ENCODE measurements around the gene SMC3.
"Not testable (repeated sequence)": the region's sequence is repeated elsewhere in the genome, so short reads cannot be mapped to it uniquely, and the experiment has no call there.

SMC3 gene

GRCh38 chr10:110567201-110568054 is at the start of gene SMC3:
Gene SMC3 (plus strand): TSS chr10:110567695. CDS start chr10:110567817, 122 bp downstream.
- DNase-seq (ENCODE audit: low read depth in 4 of 4, low spot score in 1 of 4), result peak; percentile 80 to 87 (median 82)

DNA sequence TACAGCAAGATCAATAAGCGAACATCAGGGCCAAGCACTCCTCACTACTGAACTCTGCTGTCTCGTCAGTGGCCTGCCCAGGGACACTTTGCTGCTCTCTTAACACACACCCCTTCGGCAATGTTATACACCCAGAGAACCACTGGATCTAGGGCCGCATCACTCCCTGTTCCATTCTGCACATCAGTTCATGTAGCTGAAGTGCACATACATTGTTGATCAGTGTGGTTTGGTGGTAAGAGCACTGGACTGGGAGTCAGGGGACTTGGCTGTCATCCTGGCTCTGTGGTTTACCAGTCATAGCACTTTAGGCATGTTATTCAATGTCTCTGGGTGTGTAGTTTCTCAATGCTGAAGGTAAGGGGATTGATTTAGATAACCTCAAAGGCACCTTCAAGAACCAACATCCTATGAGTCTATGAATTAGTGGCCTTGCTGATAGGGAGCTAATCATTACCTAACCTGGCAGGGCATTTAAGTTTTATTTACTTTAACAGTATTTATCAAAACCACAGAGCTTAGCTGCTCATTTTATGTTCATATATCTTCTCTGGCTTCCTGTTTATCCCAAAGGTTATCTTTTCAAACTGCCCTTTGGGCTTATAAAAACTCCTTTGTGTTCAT is 45.0 kb upstream of the SMC3 start:
- DNase-seq (ENCODE audit: low read depth in 4 of 4, low spot score in 1 of 4), result no peak

DNA sequence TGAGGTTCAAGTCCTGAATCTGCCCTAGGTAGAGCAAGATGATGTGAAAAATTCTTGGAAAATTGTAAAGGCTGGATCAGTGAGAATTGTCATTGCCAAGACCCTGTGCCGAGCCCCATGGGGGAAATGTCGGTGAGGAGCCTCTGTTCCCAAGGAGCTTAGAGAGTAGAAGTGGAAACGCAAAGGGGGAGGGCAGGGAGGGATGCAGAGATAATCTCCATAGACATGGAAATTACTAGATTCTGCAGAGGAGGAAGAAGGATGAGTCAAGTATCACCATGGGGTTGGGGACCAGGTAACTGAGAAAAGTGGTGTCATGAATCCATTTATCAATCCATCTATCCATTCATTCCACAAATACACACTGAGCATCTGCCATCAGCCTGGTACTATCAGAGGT is 43.8 kb upstream of the SMC3 start:
- no peak for DNase-seq (ENCODE audit: low read depth in 4 of 4, low spot score in 1 of 4)

GRCh38 chr10:110524179-110524858 is 43.2 kb upstream of the SMC3 start:
- DNase-seq (ENCODE audit: low read depth in 4 of 4, low spot score in 1 of 4), result no peak

DNA sequence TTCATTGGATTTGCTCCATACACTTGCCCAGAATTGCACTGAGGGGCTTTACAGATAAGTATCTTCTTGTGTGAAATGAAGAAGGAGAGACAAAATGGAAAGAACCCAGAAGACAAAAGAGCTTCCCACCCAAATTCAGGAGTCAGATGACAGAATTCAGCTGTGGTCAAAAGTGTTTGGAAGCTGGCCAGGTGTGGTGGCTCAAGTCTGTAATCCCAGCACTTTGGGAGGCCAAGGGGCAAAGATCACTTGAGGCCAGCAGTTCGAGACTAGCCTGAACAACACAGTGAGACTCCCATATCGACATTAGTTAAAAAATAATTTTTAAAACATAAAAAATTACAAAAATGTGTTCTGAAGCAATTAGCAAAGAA is 42.6 kb upstream of the SMC3 start:
- DNase-seq (ENCODE audit: low read depth in 4 of 4, low spot score in 1 of 4), result no peak

DNA sequence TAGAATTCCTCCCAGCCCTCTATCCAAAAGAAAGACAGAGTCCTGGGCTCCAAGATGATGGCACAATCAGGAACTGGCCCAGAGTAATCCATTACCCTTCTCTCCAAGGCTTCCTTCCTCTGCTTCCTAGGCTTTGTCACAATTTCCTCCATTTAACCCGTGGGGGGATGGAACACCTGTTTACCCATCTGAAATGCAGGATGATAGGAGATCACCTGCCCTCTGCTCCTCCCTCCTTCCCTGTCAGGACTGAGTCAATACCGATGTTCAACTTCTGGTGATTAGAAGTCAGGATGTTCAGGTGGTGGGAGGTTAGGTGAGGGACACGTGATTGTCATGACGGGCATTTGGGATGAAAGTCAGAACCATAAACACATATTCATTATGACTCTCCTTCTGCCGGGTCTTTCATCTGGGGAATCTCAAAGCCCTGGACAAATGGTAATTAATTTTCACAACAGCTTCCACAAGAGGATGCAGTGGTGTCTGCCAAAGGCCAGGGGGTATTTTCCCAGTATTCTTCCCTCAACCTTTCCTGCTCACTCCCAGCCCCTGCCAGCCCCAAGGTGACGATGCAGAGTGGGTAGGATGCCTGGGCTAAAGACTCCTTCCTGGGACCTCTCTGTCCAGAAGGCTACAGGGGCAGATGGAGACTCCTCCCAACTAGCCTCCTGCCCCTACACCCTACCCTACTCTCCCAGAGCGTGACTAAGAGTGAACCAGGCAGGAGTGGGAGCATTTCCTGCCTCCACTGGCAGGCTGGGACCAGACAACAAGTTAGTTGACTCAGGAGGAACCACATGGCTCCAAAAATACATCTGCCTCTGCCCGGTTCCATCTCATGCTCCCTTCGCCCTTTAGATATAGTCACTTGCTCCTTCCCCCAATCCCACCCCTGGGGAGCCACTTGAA is 41.9 kb upstream of the SMC3 start:
- DNase-seq (ENCODE audit: low read depth in 4 of 4, low spot score in 1 of 4), result no peak

DNA sequence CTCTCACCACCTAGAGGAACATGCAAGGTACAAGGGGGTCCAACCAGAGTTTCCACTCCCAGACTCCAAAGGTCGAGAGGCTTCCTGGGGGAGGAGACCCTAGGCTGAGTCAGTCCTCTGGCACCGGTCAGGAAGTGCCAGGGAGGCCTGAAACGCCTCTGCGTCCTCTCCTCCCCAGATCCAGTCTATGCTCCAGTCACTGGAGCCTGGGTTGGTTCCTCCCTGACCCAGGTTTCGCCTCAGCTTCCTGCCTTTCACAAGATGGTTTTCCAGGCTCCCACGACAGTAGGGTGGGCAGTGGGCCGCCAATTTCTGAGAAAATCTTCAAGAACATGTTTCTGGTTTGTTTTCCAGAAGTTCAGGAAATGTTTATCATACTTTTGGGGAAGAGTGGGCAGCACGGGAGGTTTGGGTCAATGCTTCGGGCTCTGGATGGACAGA is 39.7 kb upstream of the SMC3 start:
- no peak for DNase-seq (ENCODE audit: low read depth in 4 of 4, low spot score in 1 of 4)

- no peak for DNase-seq (ENCODE audit: low read depth in 4 of 4, low spot score in 1 of 4)
These were observed 39.1 kb upstream of the SMC3 start for GRCh38 chr10:110528224-110528996.

- DNase-seq (ENCODE audit: low read depth in 4 of 4, low spot score in 1 of 4), result not testable (repeated sequence)
These were observed 38.4 kb upstream of the SMC3 start for GRCh38 chr10:110528997-110529524.

DNA sequence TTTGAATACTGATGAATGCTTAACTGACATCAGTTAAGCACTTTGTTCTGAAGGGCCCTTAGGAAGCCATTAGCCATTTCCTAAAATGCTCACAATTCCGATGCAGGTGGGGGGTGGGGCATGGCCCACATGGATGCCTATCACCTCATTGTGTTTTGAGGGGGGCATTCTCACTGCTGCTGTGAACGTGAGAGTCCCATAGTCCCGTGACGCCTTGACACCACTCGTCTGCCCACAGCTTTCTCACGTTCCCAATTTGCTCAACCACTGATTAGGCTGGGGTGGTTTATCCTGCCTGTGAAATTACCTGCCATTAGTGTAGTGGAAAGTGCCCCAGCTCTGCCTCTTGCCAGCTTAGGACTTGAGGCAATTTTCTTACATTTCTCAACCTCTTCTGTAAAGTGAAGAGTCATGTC is 37.9 kb upstream of the SMC3 start:
- DNase-seq (ENCODE audit: low read depth in 4 of 4, low spot score in 1 of 4), result no peak

GRCh38 chr10:110530131-110530831 is 37.2 kb upstream of the SMC3 start:
- no peak for DNase-seq (ENCODE audit: low read depth in 4 of 4, low spot score in 1 of 4)

DNA sequence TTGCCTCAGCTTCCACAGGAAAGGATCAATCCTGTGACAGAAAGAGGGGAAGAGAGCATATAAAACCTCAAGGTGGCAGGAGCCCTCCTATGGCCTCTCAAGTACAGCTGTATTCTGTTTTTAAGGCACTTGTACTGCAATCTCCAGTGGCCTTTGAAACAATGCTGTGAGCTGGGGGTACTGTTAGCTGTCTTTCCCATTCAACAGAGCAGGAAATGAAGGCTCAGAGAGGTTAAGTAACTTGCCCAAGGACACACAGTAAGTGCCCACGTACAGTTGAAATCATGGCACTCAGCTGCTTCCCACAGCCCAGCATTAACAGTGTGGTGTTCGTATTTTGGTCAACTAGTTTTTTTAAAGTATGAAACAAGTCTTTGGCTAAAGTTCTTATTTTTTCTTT is 35.8 kb upstream of the SMC3 start:
- no peak for DNase-seq (ENCODE audit: low read depth in 4 of 4, low spot score in 1 of 4)

DNA sequence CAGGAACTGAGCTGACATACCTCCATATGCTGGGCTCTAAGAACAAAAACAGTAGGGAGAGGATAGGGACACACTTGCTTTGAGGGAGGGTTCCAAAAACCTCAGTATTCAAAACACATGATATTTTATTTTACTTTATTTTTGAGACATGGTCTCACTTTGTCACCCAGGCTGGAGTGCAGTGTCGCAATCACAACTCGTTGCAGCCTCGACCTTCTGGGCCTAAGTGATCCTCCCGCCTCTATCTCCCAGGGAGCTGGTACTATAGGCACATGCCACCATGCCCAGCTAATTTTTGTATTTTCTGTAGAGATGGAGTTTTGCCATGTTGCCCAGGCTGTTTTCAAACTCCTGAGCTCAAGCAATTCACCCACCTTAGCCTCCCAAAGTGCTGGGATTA is 34.9 kb upstream of the SMC3 start:
- DNase-seq (ENCODE audit: low read depth in 4 of 4, low spot score in 1 of 4), result not testable (repeated sequence)

DNA sequence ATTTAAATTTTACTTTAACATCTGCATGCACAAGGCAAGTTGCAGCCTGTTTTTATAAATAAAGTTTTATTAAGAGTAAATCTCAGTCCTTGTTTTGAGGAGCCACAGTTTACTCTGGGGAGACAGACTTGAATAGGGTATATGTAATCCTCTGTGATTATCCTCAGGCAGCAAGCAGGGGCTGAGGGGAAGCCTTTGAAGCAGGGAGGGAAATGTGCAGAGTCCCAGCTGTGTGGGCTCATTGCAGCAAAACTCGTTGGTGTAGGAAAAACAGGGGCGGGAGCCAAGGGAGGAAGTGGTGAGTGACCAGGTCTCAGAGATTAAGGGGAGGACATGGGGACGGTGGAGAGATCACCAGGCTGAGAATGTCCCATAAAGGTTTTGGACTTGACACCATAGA is 34.3 kb upstream of the SMC3 start:
- no peak for DNase-seq (ENCODE audit: low read depth in 4 of 4, low spot score in 1 of 4)

DNA sequence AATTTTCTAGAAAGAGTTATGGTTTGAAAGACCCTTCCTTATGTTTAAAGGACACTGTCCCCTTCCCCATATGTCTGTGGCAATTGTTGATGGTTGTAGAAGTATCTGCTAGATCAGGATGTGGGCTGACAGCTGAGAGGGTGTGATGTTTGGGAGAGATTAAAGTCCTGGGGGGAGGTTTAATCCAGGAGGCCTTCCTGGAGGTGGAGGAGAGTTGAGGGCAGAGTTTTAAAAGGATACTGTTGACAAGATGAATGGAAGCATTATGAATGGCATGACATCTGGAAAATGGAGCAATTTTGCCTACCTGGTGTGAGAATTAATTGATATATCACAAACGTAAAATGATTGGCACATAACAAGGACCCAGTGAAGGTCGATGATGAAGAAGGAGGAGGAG is 32.9 kb upstream of the SMC3 start:
- no peak for DNase-seq (ENCODE audit: low read depth in 4 of 4, low spot score in 1 of 4)

DNA sequence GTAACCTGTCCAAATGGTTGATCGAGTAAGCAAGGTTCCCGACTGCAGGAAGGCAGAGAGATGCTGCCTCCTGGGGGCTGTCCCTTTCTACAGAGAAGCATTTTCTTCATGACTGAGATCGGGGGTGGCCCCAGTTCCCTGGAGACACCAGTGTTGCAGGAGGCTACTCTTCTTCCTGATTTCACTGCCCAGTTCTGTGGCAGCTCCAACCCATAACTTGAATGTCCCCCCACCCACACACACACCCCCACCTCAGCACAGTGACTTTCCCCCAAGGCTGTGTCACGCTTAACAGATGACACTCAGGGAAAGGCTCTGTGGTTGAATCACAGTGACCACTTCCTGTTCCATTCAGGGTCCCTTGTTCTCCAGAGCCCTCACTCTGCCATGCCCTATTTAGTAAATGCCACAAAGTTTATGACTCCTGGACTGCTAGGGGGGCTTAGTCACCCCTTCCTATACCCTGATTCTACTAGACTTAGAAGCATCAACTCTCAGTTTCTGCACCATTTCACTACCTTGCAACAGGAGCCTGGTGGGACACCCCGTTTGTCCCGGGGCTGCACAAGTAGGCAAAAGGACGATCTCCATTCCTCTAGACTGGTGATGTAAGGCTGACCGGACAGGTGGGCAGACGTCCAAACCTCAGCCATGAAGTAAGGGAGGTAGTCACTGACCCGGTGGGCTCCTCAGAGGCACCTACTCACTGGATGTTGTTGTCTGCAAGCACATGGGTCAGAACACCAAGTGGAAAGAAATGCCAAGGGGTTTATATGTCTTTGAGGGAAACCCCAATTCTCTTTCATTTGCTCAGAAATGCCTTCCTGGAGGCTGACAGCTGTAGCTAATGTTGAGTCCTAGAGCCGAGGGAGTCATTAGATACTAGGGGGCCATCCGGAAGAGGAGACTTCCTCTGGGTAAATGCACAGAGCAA is 31.3 kb upstream of the SMC3 start:
- peak; percentile 24 to 73 (median 46) for DNase-seq (ENCODE audit: low read depth in 4 of 4, low spot score in 1 of 4)

DNA sequence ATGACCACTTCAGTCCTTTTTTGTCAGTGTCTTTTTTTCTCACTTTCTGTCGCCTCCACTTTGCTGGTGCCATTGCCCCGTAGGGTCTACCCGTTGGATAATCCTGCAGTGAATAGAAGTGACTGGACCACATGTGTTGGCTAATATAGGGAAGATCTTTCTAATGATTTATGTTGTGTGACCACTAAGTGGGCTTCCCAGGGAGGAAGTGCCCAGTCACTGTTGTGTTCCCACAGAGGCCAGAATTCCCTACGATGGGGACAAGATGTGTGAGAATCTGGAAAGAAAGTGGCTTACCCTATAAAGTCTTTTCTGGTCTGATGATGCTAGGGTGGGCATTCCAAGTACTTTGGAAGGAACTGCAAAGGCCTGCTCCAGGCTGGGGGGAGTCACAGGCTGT is 28.4 kb upstream of the SMC3 start:
- DNase-seq (ENCODE audit: low read depth in 4 of 4, low spot score in 1 of 4), result no peak

- no peak for DNase-seq (ENCODE audit: low read depth in 4 of 4, low spot score in 1 of 4)
These were observed 27.5 kb upstream of the SMC3 start for GRCh38 chr10:110540031-110540430.
